K562 (cell line): ENCODE data around the gene TARBP1. TPM values are rescaled to one million over a fixed set of nuclear protein-coding genes. Genes with fewer than 3 reads are reported as not detected.
A peak's percentile ranks its signal among the peaks of the same experiment; 100 is the strongest.

Experiments used
- CBX5 ChIP-seq: IDR thresholded peaks from 2 replicates; pipeline ENCODE4 v1.6.1; 2014; ENCODE audit warnings: low read depth, borderline replicate concordance
- EP400 ChIP-seq: fragments of 450-650 bp; IDR thresholded peaks from 2 replicates; pipeline ENCODE4 v1.6.1; 2017; ENCODE audit warnings: antibody characterized with exemption, mild to moderate bottlenecking, moderate library complexity
- HDGF ChIP-seq: fragments of 450-650 bp; IDR thresholded peaks from 2 replicates; pipeline ENCODE4 v1.6.1; 2016
- MTA3 ChIP-seq: fragments of 450-650 bp; formaldehyde crosslinking; IDR thresholded peaks from 2 replicates; pipeline ENCODE4 v1.6.1; 2017; ENCODE audit warnings: mild to moderate bottlenecking, borderline replicate concordance
- NCOR1 ChIP-seq: fragments of 450-650 bp; IDR thresholded peaks from 2 replicates; pipeline ENCODE4 v1.6.1; 2016; ENCODE audit warnings: mild to moderate bottlenecking, moderate library complexity
- NR1H2 ChIP-seq: sonication (generic); formaldehyde crosslinking; IDR thresholded peaks from 2 replicates; pipeline ENCODE4 v1.4.0; 2020; ENCODE audit warnings: mild to moderate bottlenecking, missing genetic modification reagents
- POLR3A ChIP-seq: IDR thresholded peaks from 2 replicates; pipeline ENCODE4 v1.6.1; 2011; ENCODE audit warnings: borderline replicate concordance, mild to moderate bottlenecking, moderate library complexity; ENCODE audit not compliant: insufficient read length, insufficient read depth; ENCODE audit errors: extremely low read depth
- PTRF ChIP-seq: fragments of 450-650 bp; IDR thresholded peaks from 2 replicates; pipeline ENCODE4 v1.6.1; 2016; ENCODE audit warnings: mild to moderate bottlenecking, missing genetic modification characterization, missing compliant biosample characterization
- SOX6 ChIP-seq: fragments of 450-650 bp; IDR thresholded peaks from 2 replicates; pipeline ENCODE4 v1.6.1; 2014; ENCODE audit warnings: mild to moderate bottlenecking
- SRSF1 ChIP-seq: fragments of 200-400 bp; formaldehyde crosslinking; IDR thresholded peaks from 2 replicates; pipeline ENCODE4 v1.6.1; 2017; ENCODE audit warnings: mild to moderate bottlenecking, low read depth, low read length, moderate library complexity
- TAF15 ChIP-seq: fragments of 200-400 bp; formaldehyde crosslinking; IDR thresholded peaks from 2 replicates; pipeline ENCODE4 v1.6.1; 2017; ENCODE audit warnings: mild to moderate bottlenecking, low read depth, low read length, moderate library complexity
- TCF7 ChIP-seq: sonication (generic); IDR thresholded peaks from 2 replicates; pipeline ENCODE4 v1.6.1; 2016; ENCODE audit warnings: antibody characterized with exemption, borderline replicate concordance
- ZBTB5 ChIP-seq: fragments of 450-650 bp; IDR thresholded peaks from 2 replicates; pipeline ENCODE4 v1.6.1; 2017; ENCODE audit warnings: antibody characterized with exemption
- ZNF311 ChIP-seq: fragments of 250-450 bp; sonication (Bioruptor Pico); IDR thresholded peaks from 2 replicates; pipeline ENCODE4 v1.4.0; 2020; ENCODE audit warnings: mild to moderate bottlenecking, moderate library complexity
- ZNF316 ChIP-seq: fragments of 450-650 bp; IDR thresholded peaks from 2 replicates; pipeline ENCODE4 v1.6.1; 2016
- polyA plus RNA-seq, 8 experiments: library from polyadenylated mRNA; depleted of rRNA in 4 of 8; stranded (reverse) in 5 of 8; unstranded in 3 of 8; fragments of >200 nt; fragmentation: Nextera tagmentation in 2 of 8; fragmentation: Illumina TruSeq in 1 of 8; extraction: Ambion mirVana in 2 of 8; extraction: Trizol in 1 of 8; gene quantifications; 2 replicates each; pipeline versions ENCODE4 v1.2.1 to v1.2.3, GENCODE V29; 2011 to 2014; ENCODE audit warnings: inconsistent platforms in 1 of 8, missing spikeins in 1 of 8
- total RNA-seq, 7 experiments: library from RNA; depleted of rRNA in 6 of 7; stranded (reverse); fragments of >200 nt in 6 of 7; fragmentation: Illumina TruSeq in 2 of 7; extraction: Trizol in 2 of 7; gene quantifications; 2 replicates each; pipeline versions ENCODE4 v1.2.1 to v1.2.3, GENCODE V29; 2011 to 2021; ENCODE audit warnings: low replicate concordance in 1 of 7
- TF ChIP-seq, protein P1 (sequence below): fragments of 450-650 bp; IDR thresholded peaks from 2 replicates; pipeline ENCODE4 v1.6.1; 2016; ENCODE audit warnings: antibody characterized with exemption
- TF ChIP-seq, protein P2 (sequence below): fragments of 250-450 bp; sonication (Bioruptor Pico); IDR thresholded peaks from 2 replicates; pipeline ENCODE4 v1.4.0; 2020; ENCODE audit warnings: mild to moderate bottlenecking, moderate library complexity
- TF ChIP-seq, protein P3 (sequence below), 2 experiments: fragments of 250-450 bp in 1 of 2; fragments of 450-650 bp in 1 of 2; sonication (Bioruptor Pico) in 1 of 2; IDR thresholded peaks; 2 replicates each; pipeline versions ENCODE4 v1.6.1 to v1.8.0; 2016 to 2021; ENCODE audit warnings: mild to moderate bottlenecking in 2 of 2, moderate library complexity in 2 of 2, missing compliant biosample characterization in 1 of 2, missing genetic modification characterization in 1 of 2
- TF ChIP-seq, protein P4 (sequence below): fragments of 250-450 bp; sonication (Bioruptor Pico); IDR thresholded peaks from 2 replicates; pipeline ENCODE4 v1.4.0; 2020; ENCODE audit warnings: mild to moderate bottlenecking

The TARBP1 gene
- total and polyA plus RNA-seq, 9 of the 15 experiments (the other 6 are each of a cell fraction or from before 2014, with no cell fraction given) = 8.8 to 48.0 (median 22.9) TPM

DNA sequence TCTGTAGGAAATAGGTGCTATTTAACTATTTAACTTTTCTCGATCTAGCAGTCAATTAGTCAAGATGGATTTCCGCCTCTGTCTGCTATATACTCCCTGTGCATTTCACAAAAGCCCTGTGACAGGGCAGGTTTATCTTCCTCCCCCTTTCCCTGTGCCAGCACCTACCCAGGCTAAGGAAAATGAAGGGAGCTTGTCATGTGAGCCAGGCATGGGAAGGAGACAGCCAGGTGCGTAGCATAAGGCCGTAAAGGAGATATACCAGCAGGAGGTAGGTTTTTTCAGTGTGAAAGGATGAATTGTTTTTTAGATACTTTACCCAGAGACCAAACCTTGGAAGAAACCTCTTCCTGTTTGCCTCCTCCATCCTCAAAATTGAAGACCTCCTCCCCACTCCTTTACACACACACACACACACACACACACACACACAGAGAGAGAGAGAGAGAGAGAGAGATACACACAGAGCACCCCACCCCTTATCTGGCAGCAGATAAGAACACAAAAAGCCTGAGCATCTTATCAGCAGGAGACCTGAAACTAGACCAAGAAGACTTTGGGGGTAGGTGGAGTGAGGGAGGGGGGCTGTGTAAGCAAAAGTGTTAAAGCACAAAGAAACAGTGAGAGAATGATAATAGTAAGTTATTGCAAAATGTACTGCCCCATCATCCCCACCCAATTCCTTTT lies 12.0 kb upstream of the TARBP1 start (continued):
- TF ChIP-seq NR1H2 (CRISPR knock-in tag) (no peak), EP400 (peak; percentile 63), PTRF (no peak), CBX5 (no peak), POLR3A (no peak), ZBTB5 (peak; percentile 64; the same call in 1 of the 2 replicates), SOX6 (peak; percentile 99), SRSF1 (no peak), HDGF (peak; percentile 77; the same call in 1 of the 2 replicates), TAF15 (no peak), NCOR1 (peak; percentile 95), TCF7 (no peak), ZNF316 (no peak; the same call in 1 of the 2 replicates), ZNF311 (CRISPR knock-in tag) (no peak), MTA3 (peak; percentile 84; the same call in 1 of the 2 replicates)
- TF ChIP-seq, protein P1, sequence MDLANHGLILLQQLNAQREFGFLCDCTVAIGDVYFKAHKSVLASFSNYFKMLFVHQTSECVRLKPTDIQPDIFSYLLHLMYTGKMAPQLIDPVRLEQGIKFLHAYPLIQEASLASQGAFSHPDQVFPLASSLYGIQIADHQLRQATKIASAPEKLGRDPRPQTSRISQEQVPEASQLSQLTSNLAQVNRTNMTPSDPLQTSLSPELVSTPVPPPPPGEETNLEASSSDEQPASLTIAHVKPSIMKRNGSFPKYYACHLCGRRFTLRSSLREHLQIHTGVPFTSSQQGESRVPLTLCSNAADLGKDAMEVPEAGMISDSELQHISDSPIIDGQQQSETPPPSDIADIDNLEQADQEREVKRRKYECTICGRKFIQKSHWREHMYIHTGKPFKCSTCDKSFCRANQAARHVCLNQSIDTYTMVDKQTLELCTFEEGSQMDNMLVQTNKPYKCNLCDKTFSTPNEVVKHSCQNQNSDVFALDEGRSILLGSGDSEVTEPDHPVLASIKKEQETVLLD = peak; percentile 93
- TF ChIP-seq, protein P2, sequence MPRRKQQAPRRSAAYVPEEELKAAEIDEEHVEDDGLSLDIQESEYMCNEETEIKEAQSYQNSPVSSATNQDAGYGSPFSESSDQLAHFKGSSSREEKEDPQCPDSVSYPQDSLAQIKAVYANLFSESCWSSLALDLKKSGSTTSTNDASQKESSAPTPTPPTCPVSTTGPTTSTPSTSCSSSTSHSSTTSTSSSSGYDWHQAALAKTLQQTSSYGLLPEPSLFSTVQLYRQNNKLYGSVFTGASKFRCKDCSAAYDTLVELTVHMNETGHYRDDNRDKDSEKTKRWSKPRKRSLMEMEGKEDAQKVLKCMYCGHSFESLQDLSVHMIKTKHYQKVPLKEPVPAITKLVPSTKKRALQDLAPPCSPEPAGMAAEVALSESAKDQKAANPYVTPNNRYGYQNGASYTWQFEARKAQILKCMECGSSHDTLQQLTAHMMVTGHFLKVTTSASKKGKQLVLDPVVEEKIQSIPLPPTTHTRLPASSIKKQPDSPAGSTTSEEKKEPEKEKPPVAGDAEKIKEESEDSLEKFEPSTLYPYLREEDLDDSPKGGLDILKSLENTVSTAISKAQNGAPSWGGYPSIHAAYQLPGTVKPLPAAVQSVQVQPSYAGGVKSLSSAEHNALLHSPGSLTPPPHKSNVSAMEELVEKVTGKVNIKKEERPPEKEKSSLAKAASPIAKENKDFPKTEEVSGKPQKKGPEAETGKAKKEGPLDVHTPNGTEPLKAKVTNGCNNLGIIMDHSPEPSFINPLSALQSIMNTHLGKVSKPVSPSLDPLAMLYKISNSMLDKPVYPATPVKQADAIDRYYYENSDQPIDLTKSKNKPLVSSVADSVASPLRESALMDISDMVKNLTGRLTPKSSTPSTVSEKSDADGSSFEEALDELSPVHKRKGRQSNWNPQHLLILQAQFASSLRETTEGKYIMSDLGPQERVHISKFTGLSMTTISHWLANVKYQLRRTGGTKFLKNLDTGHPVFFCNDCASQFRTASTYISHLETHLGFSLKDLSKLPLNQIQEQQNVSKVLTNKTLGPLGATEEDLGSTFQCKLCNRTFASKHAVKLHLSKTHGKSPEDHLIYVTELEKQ (CRISPR knock-in tag) = no peak
- TF ChIP-seq, protein P3, sequence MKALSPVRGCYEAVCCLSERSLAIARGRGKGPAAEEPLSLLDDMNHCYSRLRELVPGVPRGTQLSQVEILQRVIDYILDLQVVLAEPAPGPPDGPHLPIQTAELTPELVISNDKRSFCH (CRISPR knock-in tag; IDR thresholded peaks at IDR 0.05) = no peak
- TF ChIP-seq, protein P3 (tag; IDR thresholded peaks at IDR 0.05) = peak; percentile 79; the same call in 1 of the 2 replicates
- TF ChIP-seq, protein P4, sequence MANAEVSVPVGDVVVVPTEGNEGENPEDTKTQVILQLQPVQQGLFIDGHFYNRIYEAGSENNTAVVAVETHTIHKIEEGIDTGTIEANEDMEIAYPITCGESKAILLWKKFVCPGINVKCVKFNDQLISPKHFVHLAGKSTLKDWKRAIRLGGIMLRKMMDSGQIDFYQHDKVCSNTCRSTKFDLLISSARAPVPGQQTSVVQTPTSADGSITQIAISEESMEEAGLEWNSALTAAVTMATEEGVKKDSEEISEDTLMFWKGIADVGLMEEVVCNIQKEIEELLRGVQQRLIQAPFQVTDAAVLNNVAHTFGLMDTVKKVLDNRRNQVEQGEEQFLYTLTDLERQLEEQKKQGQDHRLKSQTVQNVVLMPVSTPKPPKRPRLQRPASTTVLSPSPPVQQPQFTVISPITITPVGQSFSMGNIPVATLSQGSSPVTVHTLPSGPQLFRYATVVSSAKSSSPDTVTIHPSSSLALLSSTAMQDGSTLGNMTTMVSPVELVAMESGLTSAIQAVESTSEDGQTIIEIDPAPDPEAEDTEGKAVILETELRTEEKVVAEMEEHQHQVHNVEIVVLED = peak; percentile 58; the same call in 1 of the 2 replicates
